Nephron (organoid): ENCODE results near the gene GATA6.

Source experiments
- H3K27ac Mint-ChIP-seq, 3 experiments: 2 replicates each; pipeline ENCODE4 v1.8.0; 2020; ENCODE audit warnings: mixed read lengths in 3 of 3, mild to moderate bottlenecking in 2 of 3, moderate library complexity in 1 of 3
- H3K27me3 Mint-ChIP-seq: 2 replicates; pipeline ENCODE4 v1.8.0; 2021; ENCODE audit warnings: low read depth, mild to moderate bottlenecking, moderate library complexity, mixed read lengths
- H3K36me3 Mint-ChIP-seq: 2 replicates; pipeline ENCODE4 v1.8.0; 2020; ENCODE audit warnings: low read depth, mixed read lengths
- H3K4me1 Mint-ChIP-seq: 2 replicates; pipeline ENCODE4 v1.8.0; 2020; ENCODE audit warnings: mixed read lengths
- H3K4me3 Mint-ChIP-seq, 3 experiments: 2 replicates each; pipeline ENCODE4 v1.8.0; 2020; ENCODE audit warnings: mild to moderate bottlenecking in 3 of 3, mixed read lengths in 3 of 3, moderate library complexity in 2 of 3
- H3K9me3 Mint-ChIP-seq: 2 replicates; pipeline ENCODE4 v1.8.0; 2020; ENCODE audit warnings: mixed read lengths
- CTCF ChIP-seq, 3 experiments: fragments of 200-600 bp; sonication (generic); IDR thresholded peaks; one replicate each; pipeline ENCODE4 v1.5.0; 2021; ENCODE audit warnings: antibody characterized with exemption in 3 of 3; ENCODE audit not compliant: unreplicated experiment in 3 of 3

The GATA6 gene

DNA sequence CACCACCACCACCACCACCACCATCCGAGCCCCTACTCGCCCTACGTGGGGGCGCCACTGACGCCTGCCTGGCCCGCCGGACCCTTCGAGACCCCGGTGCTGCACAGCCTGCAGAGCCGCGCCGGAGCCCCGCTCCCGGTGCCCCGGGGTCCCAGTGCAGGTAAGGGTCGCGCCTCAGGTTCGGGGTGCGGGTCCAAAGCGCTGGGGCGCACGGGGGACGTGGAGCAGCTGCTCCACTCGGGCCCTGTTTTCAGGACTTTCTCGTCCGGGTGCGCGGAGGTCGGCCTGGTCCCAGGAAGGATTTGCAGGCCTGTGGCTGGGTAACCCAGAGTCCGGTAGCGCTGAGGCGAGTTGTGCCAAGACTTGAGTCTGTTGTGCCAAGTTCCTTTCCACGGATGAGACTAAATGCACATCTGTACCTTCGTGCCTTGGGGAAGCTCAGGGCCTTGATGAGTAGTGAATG, 2.8 kb downstream of the GATA6 start:
- Mint-ChIP-seq H3K27ac (peak overlapping the region; percentile 84 to 93 (median 93)), H3K4me3 (peak overlapping the region; percentile 84 to 94 (median 91)), H3K27me3 (peaks cover 86% of the 10 kb centered on the region), H3K9me3 (peaks cover 4% of the 10 kb centered on the region), H3K36me3 (peaks cover 36% of the 10 kb centered on the region), H3K4me1 (peaks cover 23% of the 10 kb centered on the region)
- TF ChIP-seq CTCF (IDR thresholded peaks at IDR 0.05; ENCODE audit: unreplicated experiment in 3 of 3) = no peak

- Mint-ChIP-seq H3K9me3 (peaks cover 4% of the 10 kb centered on the region), H3K27ac (peak overlapping the region; percentile 84 to 93 (median 93)), H3K4me1 (peaks cover 28% of the 10 kb centered on the region), H3K27me3 (peaks cover 86% of the 10 kb centered on the region), H3K36me3 (peaks cover 41% of the 10 kb centered on the region), H3K4me3 (peak overlapping the region; percentile 84 to 94 (median 91))
- no peak for TF ChIP-seq CTCF (IDR thresholded peaks at IDR 0.05; ENCODE audit: unreplicated experiment in 3 of 3)
These were observed 3.2 kb downstream of the GATA6 start for GRCh38 chr18:22172594-22173049.

GRCh38 chr18:22173221-22173927, 4.0 kb downstream of the GATA6 start:
- peaks cover 26% of the 10 kb centered on the region for H3K4me1 Mint-ChIP-seq
- TF ChIP-seq CTCF (IDR thresholded peaks at IDR 0.05; ENCODE audit: unreplicated experiment in 3 of 3) = no peak
- peak overlapping the region; percentile 84 to 94 (median 91) for H3K4me3 Mint-ChIP-seq

GRCh38 chr18:22173928-22174301, 4.5 kb downstream of the GATA6 start:
- no peak for TF ChIP-seq CTCF (IDR thresholded peaks at IDR 0.05; ENCODE audit: unreplicated experiment in 3 of 3)
- H3K36me3 Mint-ChIP-seq = peaks cover 45% of the 10 kb centered on the region
- H3K27me3 Mint-ChIP-seq = peaks cover 87% of the 10 kb centered on the region
- peaks cover 4% of the 10 kb centered on the region for H3K9me3 Mint-ChIP-seq
- peaks cover 25% of the 10 kb centered on the region for H3K4me1 Mint-ChIP-seq
- peak overlapping the region; percentile 84 to 94 (median 91) for H3K4me3 Mint-ChIP-seq
- peak overlapping the region; percentile 84 to 93 (median 93) for H3K27ac Mint-ChIP-seq

More at GRCh38 chr18:22173221-22173927, 4.0 kb downstream of the GATA6 start:
- Mint-ChIP-seq H3K27ac (peak overlapping the region; percentile 84 to 93 (median 93)), H3K27me3 (peaks cover 86% of the 10 kb centered on the region), H3K9me3 (peaks cover 4% of the 10 kb centered on the region), H3K36me3 (peaks cover 45% of the 10 kb centered on the region)

- Mint-ChIP-seq H3K27me3 (peaks cover 88% of the 10 kb centered on the region), H3K36me3 (peaks cover 45% of the 10 kb centered on the region), H3K27ac (peak overlapping the region; percentile 84 to 93 (median 93)), H3K9me3 (peaks cover 4% of the 10 kb centered on the region), H3K4me1 (peaks cover 27% of the 10 kb centered on the region), H3K4me3 (peak overlapping the region; percentile 84 to 94 (median 91))
- TF ChIP-seq CTCF (IDR thresholded peaks at IDR 0.05; ENCODE audit: unreplicated experiment in 3 of 3) = no peak
These were observed 5.2 kb downstream of the GATA6 start for GRCh38 chr18:22174341-22175145.
